K562 (cell line): Measurements from ENCODE around the gene CENPC. TPM values are rescaled to one million over a fixed set of nuclear protein-coding genes. Genes with fewer than 3 reads are reported as not detected.

Experiments
- CBX8 ChIP-seq: fragments of 200-600 bp; sonication (generic); IDR thresholded peaks from 2 replicates; pipeline ENCODE4 v1.6.1; 2012; ENCODE audit warnings: borderline replicate concordance, mixed run types, low read depth, mild to moderate bottlenecking, moderate library complexity, mixed read lengths, low read length, control low read depth, inconsistent platforms; ENCODE audit not compliant: poor library complexity, severe bottlenecking; ENCODE audit errors: extremely low read depth
- CCNT2 ChIP-seq: IDR thresholded peaks from 2 replicates; pipeline ENCODE4 v1.6.1; 2011; ENCODE audit warnings: borderline replicate concordance, low read depth, mild to moderate bottlenecking, moderate library complexity, mixed read lengths, low read length; ENCODE audit not compliant: insufficient read length; ENCODE audit errors: extremely low read depth
- POLR2A ChIP-seq: fragments of 450-650 bp; conservative IDR thresholded peaks from 2 replicates; pipeline ENCODE4 v1.6.1; 2016
- PTRF ChIP-seq: fragments of 450-650 bp; IDR thresholded peaks from 2 replicates; pipeline ENCODE4 v1.6.1; 2016; ENCODE audit warnings: mild to moderate bottlenecking, missing genetic modification characterization, missing compliant biosample characterization
- THAP12 ChIP-seq: fragments of 250-450 bp; sonication (Bioruptor Pico); IDR thresholded peaks from 2 replicates; pipeline ENCODE4 v1.9.0; 2021; ENCODE audit warnings: mild to moderate bottlenecking, inconsistent platforms
- U2AF1 ChIP-seq: fragments of 200-400 bp; formaldehyde crosslinking; optimal IDR thresholded peaks from 2 replicates; pipeline ENCODE3; 2017; ENCODE audit warnings: mild to moderate bottlenecking, low read depth, low read length, moderate library complexity
- ZNF507 ChIP-seq: conservative IDR thresholded peaks from 2 replicates; pipeline ENCODE4 v1.6.1; 2017; ENCODE audit warnings: missing genetic modification characterization, missing compliant biosample characterization
- ZNF518B ChIP-seq: fragments of 250-450 bp; sonication (Bioruptor Pico); IDR thresholded peaks from 2 replicates; pipeline ENCODE4 v1.5.0; 2021; ENCODE audit warnings: mild to moderate bottlenecking, moderate library complexity
- polyA plus RNA-seq, 8 experiments: library from polyadenylated mRNA; depleted of rRNA in 4 of 8; stranded (reverse) in 5 of 8; unstranded in 3 of 8; fragments of >200 nt; fragmentation: Nextera tagmentation in 2 of 8; fragmentation: Illumina TruSeq in 1 of 8; extraction: Ambion mirVana in 2 of 8; extraction: Trizol in 1 of 8; gene quantifications; 2 replicates each; pipeline versions ENCODE4 v1.2.1 to v1.2.3, GENCODE V29; 2011 to 2014; ENCODE audit warnings: inconsistent platforms in 1 of 8, missing spikeins in 1 of 8
- total RNA-seq, 7 experiments: library from RNA; depleted of rRNA in 6 of 7; stranded (reverse); fragments of >200 nt in 6 of 7; fragmentation: Illumina TruSeq in 2 of 7; extraction: Trizol in 2 of 7; gene quantifications; 2 replicates each; pipeline versions ENCODE4 v1.2.1 to v1.2.3, GENCODE V29; 2011 to 2021; ENCODE audit warnings: low replicate concordance in 1 of 7
- TF ChIP-seq, protein P1 (sequence below): fragments of 450-650 bp; IDR thresholded peaks from one replicate; pipeline ENCODE4 v1.6.1; 2018; ENCODE audit warnings: mild to moderate bottlenecking, moderate library complexity; ENCODE audit not compliant: partially characterized antibody
- TF ChIP-seq, protein P2 (sequence below): IDR thresholded peaks from 2 replicates; pipeline ENCODE4 v1.6.1; 2014; ENCODE audit warnings: antibody characterized with exemption
- TF ChIP-seq, protein P3 (sequence below): fragments of 450-650 bp; formaldehyde crosslinking; IDR thresholded peaks from 2 replicates; pipeline ENCODE4 v1.4.0; 2020; ENCODE audit warnings: mild to moderate bottlenecking, moderate library complexity

The CENPC gene
- total and polyA plus RNA-seq, 9 of the 15 experiments (the other 6 are each of a cell fraction or from before 2014, with no cell fraction given): 18.1 to 48.5 (median 30.8) TPM

DNA sequence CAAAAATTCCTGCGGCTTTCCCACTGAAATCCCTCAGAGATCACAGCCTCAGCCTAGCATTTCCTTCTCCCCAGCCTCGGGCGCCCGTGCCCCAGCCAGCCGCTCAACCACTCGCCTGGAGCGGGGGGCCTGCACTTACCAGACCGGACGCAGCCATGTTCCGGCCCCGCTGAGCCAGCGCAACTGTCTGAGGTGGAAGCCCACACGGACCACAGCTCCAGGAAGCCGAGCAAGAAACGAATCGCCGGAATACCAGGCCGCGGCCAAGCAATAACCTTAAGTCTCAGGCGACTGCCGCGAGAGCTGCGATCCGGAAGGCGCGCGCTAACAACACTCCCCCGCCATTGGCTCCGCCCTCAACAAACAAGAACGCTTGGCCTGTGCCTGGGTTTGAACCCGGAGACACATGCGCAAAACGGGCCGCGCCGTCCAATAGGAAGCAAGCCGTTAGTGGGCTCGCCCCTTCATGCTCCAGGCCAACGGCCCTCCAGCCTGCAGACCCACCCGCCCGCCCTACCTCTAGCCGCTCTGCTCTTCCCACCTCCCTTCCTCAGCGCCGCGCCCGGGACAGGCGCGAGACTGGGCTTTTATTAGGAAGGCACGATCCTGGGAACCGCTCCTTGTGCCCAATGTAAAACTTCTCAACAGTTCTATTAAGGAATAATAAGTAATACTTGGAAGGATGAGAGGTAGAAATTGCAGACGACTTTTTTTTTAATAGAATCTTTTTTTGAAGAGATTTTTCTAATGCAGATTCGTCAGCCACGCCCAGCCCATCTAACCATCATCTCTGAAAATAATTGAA is at the start of gene CENPC (continued):
- TF ChIP-seq U2AF1 (no peak), CBX8 (no peak), CCNT2 (peak; percentile 29), POLR2A (peak; percentile 97), THAP12 (CRISPR knock-in tag) (peak; percentile 88), ZNF518B (CRISPR knock-in tag) (no peak), ZNF507 (tag) (no peak), PTRF (tag) (no peak)
- TF ChIP-seq, protein P1, sequence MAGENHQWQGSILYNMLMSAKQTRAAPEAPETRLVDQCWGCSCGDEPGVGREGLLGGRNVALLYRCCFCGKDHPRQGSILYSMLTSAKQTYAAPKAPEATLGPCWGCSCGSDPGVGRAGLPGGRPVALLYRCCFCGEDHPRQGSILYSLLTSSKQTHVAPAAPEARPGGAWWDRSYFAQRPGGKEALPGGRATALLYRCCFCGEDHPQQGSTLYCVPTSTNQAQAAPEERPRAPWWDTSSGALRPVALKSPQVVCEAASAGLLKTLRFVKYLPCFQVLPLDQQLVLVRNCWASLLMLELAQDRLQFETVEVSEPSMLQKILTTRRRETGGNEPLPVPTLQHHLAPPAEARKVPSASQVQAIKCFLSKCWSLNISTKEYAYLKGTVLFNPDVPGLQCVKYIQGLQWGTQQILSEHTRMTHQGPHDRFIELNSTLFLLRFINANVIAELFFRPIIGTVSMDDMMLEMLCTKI: no peak
- TF ChIP-seq, protein P2, sequence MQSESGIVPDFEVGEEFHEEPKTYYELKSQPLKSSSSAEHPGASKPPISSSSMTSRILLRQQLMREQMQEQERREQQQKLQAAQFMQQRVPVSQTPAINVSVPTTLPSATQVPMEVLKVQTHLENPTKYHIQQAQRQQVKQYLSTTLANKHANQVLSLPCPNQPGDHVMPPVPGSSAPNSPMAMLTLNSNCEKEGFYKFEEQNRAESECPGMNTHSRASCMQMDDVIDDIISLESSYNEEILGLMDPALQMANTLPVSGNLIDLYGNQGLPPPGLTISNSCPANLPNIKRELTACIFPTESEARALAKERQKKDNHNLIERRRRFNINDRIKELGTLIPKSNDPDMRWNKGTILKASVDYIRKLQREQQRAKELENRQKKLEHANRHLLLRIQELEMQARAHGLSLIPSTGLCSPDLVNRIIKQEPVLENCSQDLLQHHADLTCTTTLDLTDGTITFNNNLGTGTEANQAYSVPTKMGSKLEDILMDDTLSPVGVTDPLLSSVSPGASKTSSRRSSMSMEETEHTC: no peak
- TF ChIP-seq, protein P3, sequence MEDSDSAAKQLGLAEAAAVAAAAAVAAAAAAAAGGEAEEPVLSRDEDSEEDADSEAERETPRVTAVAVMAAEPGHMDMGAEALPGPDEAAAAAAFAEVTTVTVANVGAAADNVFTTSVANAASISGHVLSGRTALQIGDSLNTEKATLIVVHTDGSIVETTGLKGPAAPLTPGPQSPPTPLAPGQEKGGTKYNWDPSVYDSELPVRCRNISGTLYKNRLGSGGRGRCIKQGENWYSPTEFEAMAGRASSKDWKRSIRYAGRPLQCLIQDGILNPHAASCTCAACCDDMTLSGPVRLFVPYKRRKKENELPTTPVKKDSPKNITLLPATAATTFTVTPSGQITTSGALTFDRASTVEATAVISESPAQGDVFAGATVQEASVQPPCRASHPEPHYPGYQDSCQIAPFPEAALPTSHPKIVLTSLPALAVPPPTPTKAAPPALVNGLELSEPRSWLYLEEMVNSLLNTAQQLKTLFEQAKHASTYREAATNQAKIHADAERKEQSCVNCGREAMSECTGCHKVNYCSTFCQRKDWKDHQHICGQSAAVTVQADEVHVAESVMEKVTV: no peak
